ENCODE measurements around the gene TYRO3. TPM values are rescaled to one million over a fixed set of nuclear protein-coding genes. Genes with fewer than 3 reads are reported as not detected.
"Not testable (repeated sequence)": the region's sequence is repeated elsewhere in the genome, so short reads cannot be mapped to it uniquely, and the experiment has no call there.

TYRO3 gene
- total RNA-seq, 1 donor from 2014 or later: 63.4 TPM

DNA sequence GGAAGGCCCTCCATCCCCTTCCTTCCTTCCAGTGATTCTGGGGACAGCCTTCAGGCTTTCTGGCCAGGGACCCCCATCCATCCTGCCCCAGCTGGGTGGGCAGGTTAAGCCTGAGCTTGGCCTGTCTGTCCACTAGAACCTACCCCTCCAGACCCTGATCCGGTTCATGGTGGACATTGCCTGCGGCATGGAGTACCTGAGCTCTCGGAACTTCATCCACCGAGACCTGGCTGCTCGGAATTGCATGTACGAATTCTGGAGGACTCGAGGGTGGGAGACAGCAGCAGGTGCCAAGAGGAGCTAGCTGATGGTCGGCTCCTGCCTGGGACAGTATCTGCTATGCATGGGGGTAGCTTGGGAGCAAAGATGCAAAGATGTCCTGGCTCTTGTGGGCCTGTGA is 13.9 kb downstream of the TYRO3 start:
- DNase-seq (ENCODE audit: low spot score): no peak

DNA sequence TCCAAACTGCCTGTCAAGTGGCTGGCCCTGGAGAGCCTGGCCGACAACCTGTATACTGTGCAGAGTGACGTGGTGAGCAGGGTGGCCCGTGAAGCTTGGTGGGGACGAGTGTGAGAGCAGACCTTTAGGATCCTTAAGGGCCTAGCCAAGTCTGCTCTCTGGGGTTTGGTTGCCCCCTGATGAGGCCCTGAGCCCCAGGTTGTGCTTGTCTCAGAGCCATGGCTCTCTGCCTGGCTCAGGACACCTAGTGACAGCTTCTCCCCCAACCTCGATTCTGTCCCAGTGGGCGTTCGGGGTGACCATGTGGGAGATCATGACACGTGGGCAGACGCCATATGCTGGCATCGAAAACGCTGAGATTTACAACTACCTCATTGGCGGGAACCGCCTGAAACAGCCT is 14.4 kb downstream of the TYRO3 start:
- no peak for DNase-seq (ENCODE audit: low spot score)

DNA sequence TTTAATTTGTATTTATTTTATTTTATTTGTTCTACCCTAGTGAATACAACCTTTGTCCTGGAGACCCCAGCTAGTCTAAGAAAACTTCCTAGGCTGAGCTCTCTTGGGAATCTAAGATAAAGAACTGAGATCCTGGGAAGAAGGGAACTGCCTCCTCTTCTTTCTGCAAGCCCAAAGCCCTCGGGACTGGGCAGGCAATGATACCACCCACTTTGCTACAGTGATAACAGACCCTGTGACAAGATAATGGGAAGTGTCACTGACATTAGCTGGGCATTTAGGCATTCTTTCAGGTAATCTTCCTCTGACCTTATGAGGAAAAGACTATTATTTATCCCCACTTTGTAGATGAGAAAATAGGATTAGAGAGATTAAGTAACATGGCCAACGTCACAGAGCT is 15.1 kb downstream of the TYRO3 start:
- DNase-seq (ENCODE audit: low spot score): no peak

DNA sequence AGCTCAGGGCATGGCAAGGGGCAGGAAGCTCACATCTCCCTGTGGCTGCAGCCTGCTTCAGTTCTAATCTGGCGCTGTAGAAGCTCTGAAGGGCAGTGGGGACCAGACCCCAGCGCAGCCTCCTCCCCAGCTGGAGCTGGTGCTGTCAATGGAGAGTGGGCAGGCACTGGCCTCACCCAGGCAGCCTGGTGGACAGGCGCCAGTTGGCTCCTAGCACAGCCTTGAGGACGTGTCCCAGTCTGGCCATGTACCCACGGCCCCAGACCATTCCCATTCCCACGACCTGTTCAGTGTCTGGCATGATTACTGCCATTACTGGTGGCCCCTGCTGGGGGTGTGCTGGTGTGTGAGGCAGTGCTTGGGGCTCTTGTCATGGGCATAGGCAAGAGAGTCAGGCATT is 16.3 kb downstream of the TYRO3 start:
- DNase-seq (ENCODE audit: low spot score): no peak

DNA sequence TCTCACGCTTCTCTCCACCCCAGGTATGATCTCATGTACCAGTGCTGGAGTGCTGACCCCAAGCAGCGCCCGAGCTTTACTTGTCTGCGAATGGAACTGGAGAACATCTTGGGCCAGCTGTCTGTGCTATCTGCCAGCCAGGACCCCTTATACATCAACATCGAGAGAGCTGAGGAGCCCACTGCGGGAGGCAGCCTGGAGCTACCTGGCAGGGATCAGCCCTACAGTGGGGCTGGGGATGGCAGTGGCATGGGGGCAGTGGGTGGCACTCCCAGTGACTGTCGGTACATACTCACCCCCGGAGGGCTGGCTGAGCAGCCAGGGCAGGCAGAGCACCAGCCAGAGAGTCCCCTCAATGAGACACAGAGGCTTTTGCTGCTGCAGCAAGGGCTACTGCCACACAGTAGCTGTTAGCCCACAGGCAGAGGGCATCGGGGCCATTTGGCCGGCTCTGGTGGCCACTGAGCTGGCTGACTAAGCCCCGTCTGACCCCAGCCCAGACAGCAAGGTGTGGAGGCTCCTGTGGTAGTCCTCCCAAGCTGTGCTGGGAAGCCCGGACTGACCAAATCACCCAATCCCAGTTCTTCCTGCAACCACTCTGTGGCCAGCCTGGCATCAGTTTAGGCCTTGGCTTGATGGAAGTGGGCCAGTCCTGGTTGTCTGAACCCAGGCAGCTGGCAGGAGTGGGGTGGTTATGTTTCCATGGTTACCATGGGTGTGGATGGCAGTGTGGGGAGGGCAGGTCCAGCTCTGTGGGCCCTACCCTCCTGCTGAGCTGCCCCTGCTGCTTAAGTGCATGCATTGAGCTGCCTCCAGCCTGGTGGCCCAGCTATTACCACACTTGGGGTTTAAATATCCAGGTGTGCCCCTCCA is 19.1 kb downstream of the TYRO3 start:
- no peak for DNase-seq (ENCODE audit: low spot score)

DNA sequence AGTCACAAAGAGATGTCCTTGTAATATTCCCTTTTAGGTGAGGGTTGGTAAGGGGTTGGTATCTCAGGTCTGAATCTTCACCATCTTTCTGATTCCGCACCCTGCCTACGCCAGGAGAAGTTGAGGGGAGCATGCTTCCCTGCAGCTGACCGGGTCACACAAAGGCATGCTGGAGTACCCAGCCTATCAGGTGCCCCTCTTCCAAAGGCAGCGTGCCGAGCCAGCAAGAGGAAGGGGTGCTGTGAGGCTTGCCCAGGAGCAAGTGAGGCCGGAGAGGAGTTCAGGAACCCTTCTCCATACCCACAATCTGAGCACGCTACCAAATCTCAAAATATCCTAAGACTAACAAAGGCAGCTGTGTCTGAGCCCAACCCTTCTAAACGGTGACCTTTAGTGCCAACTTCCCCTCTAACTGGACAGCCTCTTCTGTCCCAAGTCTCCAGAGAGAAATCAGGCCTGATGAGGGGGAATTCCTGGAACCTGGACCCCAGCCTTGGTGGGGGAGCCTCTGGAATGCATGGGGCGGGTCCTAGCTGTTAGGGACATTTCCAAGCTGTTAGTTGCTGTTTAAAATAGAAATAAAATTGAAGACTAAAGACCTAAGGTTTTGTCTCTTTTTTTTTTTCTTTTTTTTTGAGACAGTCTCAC is 19.8 kb downstream of the TYRO3 start:
- no peak for DNase-seq (ENCODE audit: low spot score)

DNA sequence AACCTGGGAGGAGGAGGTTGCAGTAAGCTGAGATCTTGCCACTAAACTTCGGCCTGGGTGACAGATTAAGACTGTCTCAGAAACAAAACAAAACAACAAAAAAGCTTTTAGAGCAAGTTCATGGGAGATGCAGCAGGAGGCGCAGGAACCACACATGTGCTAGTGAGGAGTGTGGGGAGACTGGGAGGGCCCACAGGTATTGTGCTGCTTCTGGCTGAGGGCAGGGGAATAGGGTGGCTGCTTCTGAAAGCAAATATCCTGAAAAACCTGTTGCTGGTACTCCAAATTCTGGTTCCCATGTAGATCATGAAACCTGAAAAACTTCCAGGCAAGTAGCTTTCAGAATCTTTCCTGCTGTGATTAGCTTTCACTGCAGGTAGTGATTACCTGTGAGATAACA is 22.1 kb downstream of the TYRO3 start:
- no peak for DNase-seq (ENCODE audit: low spot score)

DNA sequence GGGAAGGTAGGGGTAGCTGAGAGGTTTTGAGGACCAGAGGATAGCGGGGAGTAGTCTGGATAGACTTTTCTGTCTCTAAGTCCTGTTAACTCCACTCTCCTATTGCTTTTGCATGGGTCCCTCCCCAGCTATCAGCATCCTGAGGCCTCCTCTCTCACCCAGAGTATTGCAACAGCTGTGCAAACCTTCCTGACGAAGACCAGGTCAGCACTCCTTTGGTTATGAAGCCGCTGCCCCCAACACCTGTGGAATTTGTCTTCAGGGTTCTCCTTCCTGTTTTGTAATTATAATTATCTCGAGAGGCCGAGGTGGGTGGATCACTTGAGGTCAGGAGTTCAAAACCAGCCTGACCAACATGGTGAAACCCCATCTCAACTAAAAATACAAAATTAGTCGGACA is 24.8 kb downstream of the TYRO3 start:
- DNase-seq (ENCODE audit: low spot score): no peak

DNA sequence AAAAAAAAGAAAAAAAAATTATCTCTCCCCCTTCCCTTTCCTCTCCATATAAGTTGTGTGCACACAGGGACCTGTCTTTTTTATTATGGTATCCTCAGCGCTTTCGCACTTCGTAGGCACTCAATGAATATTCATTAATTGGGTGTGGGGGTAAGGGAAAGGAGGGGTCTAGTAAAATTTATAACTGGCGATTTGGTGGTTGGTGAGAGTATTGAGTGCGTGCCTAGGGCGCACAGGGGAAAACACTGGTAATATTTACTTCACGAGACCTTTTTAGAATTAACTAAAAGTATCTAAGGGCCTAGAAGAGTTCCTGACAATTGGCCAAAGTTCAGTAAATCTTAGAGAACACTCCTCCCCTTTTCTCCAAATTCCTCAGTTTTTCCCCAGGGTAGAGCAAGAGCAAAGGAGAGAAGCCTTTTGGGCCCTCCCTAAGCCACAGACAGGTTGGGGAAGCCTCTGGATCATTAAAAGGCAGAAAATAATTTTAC is 25.7 kb downstream of the TYRO3 start:
- no peak for DNase-seq (ENCODE audit: low spot score)

DNA sequence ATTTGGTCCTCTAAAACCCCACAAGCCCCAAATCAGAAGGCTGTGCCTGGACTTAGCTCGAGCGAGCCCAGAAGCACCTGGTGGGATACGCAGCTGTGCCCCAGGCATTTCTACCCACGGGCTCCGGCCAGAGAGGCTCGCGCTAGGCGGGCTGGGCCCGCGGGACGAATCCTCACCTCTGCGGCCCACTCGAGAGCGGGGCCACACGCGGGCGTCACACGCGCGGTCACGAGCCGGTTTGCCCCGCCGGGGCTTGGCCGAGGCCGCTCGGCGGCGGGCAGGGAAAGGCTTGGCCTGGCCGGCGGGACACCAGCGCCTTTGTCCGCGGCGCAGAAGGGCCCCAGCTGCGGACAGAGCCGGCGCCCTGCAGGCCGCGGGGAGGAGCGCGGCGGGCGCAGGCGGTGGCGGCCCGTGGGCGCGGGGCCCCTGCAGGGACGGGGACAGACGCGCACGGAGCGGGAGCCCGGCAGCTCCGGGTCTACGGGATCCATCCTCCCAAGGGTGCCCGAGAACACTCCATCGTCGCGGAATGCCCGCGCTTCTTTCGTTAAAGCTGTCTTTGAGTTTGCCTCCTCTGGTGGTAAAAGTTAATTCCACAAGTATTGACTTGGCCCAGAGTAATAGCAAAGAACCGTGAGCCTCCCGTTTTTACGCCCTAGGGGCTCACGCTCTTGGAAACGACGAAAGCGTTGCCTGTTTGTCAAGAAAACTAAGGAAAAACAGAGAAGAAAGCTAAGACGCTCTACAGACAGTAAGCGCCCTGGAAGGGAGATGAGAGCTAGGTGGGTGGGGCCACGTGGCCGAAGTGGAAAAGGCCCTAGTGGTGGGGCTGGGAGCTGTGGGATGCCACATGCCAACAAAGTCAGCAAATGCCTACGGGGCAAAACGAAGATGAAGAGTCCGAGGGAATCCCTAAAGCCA is 26.4 kb downstream of the TYRO3 start:
- no peak for DNase-seq (ENCODE audit: low spot score)

DNA sequence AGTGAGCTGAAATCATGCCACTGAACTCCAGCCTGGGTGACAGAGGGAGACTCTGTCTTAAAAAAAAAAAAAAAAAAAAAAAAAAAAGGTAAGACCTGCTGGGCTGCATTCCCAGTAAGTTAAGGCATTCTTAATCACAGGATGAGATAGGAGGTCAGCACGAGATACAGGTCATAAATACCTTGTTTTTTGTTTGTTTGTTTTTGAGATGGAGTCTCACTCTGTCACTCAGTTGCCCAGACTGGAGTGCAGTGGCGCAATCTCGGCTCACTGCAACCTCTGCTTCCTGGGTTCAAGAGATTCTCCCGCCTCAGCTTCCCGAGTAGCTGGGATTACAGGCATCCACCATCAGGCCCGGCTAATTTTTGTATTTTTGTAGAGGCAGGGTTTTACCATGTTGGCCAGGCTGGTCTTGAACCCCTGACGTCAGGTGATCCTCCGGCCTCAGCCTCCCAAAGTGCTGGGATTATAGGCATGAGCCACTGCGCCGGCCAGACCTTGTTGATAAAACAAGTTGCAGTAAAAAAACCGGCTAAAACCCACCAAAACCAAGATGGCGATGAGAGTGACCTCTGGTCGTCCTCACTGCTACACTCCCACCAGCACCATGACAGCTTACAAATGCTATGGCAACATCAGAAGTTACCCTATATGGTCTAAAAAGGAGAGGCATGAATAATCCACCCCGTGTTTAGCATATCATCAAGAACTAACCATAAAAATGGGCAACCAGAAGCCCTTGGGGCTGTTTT is 27.7 kb downstream of the TYRO3 start:
- not testable (repeated sequence) for DNase-seq (ENCODE audit: low spot score)

DNA sequence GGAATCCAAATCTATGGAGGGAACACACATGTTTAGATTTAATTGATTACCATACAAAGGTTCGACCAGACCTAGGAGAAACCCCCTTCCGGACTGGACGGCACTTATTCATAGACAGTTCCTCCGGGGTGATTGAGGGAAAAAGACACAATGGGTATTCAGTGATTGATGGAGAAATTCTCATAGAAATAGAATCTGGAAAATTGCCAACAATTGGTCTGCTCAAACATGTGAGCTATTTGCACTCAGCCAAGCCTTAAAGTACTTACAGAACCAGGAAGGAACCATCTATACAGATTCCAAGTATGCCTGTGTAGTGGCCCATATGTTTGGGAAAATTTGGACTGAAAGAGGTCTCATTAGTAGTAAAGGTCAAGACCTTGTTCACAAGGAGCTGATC is 30.0 kb downstream of the TYRO3 start:
- DNase-seq (ENCODE audit: low spot score): not testable (repeated sequence)

DNA sequence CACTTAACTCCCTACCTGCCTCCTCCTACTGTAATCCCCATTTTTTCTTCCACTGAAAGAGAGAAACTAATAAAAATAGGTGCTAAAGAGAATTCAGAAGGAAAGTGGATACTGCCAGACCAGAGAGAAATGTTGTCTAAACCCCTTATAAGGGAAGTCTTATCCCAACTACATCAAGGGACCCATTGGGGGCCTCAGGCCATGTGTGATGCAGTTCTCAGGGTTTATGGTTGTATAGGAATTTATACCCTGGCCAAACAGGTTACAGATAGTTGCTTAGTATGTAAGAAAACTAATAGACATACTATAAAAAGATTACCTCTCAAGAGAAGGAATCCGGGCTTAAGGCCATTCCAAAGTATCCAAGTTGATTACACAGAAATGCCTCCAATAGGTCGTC is 30.6 kb downstream of the TYRO3 start:
- DNase-seq (ENCODE audit: low spot score): not testable (repeated sequence)

DNA sequence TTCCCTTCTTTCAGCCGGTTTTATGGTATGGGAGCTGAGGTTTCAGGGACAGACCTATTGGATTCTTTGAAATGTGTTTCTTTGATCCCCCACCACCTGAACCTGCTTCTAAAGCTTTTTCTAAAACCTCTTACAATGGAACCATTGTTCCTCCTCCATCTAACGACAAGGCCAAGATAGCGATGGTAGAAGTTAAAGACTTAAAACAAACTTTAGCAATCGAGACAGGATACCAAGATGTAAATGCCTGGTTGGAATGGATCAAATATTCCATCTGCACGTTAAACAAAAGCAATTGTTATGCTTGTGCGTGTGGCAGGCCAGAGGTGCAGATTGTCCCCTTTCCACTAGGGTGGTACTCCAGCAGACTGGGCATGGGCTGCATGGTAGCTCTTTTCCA is 32.2 kb downstream of the TYRO3 start:
- DNase-seq (ENCODE audit: low spot score): not testable (repeated sequence)

DNA sequence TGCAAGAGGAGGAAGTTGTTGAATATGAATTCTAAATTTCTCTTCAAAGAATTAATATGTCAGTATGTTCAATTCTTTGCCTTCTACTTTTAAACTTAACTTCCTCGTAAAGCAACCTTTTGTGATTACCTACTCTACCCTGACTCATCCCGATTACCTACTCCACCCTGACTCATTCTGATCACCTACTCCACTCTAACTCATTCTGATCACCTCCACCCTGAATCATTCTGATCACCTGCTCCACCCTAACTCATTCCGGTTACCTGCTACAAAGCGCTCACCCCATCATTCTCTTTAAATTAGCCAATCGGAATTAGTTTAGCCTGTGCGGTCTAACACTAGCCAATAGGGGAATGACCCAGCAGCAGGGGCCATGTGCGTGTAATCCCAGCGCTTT is 33.7 kb downstream of the TYRO3 start:
- not testable (repeated sequence) for DNase-seq (ENCODE audit: low spot score)

DNA sequence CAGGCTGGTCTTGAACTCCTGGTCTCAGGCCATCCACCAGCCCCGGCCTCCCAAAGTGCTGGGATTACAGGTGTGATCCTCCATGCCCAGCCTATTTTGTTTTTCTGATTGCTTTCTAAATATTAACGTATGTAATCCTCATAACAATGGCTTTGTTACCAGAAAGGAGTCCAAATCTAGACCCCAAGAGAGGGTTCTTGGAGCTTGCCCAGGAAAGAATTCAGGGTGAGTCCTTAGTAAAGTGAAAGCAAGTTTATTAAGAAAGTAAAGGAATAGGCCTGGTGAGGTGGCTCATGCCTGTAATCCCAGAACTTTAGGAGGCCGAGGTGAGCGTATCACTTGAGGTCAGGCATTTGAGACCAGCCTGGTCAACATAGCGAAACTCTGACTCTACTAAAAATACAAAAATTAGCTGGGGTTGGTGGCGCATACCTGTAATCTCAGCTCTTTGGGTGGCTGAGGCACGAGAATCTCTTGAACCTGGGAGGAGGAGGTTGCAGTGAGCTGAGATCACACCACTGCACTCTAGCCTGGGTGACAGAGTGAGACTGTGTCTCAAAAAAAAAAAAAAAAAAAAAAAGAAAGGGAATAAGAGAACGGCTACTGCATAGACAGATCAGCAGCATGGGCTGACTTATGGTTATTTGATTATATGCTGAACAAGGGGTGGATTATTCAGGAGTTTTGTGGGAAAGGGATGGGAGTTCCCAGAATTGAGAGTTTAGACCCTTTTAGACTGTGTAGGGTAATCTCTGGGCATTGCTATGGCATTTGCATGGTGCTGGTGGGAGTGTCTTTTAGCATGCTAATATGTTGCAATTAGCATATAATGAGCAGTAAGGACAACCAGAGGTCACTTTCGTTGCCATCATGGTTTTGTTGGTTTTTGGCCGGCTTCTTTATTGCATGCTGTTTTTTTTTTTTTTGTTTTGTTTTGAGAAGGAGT is 36.1 kb downstream of the TYRO3 start:
- no peak for DNase-seq (ENCODE audit: low spot score)

DNA sequence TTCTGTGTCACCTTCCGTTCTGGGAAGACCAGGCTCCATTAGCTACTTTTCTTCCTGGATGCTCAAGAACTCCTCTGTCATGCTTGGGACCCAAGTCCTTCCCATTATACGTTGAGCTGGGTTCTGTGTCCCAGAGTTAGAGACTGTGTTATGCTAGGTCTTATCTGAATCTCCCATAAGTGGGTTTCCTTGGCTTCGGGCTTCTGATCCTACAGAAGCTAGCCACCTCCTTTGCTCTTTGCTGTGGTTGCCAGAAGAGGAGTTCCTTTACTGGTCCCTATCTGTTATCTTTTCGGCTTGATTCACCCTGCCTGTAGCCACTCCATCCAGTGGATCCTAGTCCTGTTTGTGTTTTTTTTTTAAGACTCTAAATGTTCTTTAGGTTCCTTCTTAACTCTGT is 38.0 kb downstream of the TYRO3 start:
- DNase-seq (ENCODE audit: low spot score): no peak

DNA sequence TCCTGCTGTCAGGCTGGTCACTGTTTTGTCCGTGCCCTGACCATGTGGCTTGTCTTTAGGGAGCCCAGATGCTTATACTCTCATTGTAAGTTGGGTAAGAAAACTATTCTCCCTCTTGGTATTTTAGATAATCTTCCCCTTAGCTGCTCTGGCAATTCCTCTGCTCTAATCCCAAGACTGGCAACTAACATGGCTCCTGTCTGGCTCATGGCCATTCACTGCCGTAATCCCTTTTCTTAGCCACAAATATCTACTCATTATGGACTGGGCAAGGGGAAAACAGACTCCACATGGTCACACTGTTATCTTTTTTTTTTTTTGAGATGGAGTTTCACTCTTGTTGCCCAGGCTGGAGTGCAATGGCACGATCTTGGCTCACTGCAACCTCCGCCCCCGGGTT is 38.8 kb downstream of the TYRO3 start:
- no peak for DNase-seq (ENCODE audit: low spot score)

DNA sequence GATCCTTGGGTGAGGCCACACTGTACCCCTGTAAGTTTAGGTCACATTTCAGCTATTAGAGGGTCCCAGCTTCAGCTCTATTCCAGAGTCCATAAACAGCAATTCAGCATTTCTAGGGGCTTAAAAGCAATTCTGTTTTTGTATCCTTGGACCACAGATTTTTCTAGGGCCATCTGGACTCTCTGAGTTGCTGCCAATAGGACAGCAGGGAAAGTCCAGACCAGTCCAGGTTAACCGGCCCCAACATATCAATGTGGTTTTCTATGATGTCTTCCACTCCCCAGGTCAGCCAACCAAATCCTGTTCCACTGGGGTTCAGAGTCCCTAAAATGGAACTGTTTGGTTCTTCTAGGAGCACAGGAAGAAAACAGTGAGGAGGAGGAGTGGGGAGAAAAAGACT is 40.0 kb downstream of the TYRO3 start:
- no peak for DNase-seq (ENCODE audit: low spot score)

Measured in mesenteric fat pad (tissue), 1 donor.